A549 treated with Mapracorat at 1 μM for 4 hours (cell line): ENCODE results near the gene TUBB. TPM values are rescaled to one million over a fixed set of nuclear protein-coding genes. Genes with fewer than 3 reads are reported as not detected.

ENCODE experiments used
- total RNA-seq: library from RNA; stranded (reverse); fragments of 200-300 nt; extraction: Qiagen RNA extraction; gene quantifications from 5 replicates; pipeline ENCODE4 v1.2.3, GENCODE V29; 2022

Gene TUBB
- total RNA-seq, result 822 to 948 TPM (median 905 TPM) in 5 replicates

DNA sequence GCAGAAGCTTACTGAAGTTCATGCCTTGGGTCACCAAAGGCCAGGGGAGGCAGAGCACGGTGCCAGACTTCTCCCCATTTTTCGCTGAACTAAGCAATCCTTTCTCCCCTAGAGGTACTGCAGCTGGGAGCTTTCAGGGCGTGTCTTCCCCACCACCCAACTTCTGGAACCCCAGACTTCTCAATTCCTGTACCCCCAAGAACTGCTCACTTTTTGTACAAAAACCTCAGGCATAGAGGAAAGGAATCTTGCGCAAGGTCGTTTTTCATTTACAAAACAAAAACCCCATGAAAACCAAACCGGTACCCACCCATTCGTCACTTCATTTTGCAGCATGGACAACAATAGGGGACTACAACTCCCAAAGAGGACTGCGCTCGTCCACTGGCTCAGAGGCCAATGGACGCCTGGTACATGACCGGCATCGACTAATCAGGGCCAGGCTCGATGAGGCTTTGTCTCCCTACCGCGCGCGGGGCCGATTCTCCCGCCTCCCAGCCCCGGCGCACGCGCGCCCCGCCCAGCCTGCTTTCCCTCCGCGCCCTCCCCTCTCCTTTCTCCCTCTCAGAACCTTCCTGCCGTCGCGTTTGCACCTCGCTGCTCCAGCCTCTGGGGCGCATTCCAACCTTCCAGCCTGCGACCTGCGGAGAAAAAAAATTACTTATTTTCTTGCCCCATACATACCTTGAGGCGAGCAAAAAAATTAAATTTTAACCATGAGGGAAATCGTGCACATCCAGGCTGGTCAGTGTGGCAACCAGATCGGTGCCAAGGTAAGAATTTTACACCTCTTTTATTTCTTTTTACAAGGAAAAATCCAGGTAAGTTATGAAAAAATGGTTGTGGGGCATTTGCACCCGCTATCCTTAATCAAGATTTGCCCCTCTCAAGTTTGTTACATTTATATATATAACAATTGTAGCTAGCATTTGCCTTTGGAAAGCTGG is at the start of gene TUBB:
Gene TUBB (plus strand): TSS at position 562 of the 947 bp plus-strand sequence. CDS start 155 bp downstream, at position 717.

DNA sequence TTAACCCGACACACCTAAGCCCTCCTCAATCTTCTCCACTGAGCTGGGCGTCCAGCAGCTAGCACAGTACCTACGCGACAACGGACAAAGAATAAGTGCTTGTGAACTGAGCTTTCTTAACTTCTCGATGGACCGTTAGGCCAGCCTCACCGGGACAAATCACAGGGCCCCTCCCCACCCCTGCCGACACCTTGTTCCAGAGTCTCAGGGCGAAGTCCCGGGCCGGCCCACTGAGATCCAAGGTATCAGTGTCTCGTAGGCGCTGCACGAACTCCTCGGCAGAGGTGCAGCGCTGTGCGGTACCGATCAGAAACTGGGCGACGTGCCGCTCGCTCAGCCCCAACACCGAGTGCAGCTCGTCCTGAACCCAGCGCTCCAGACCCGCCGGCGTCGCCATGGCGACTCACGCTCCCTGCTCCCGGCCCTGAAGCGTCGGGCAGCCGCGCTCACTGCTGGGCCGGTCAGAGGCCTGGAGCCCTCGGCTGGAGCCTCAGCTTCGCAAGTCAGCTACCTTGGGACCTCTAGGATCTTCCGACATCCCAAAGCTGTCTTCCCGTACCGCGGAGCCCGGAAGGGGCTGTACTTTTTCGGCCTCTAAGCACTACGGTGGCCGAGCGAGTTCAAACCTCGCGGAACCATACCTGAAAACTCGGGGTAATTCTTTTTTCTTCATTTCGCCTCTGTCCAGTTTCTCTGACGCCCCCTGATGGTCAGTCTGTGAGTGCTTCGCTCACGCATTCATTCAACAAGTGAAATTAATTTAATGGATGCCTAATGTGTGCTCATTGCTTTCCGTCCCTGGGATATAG is 47.5 kb upstream of the TUBB start, which contains the start of gene DHX16:
Gene DHX16 (minus strand): TSS at position 562 of the 809 bp plus-strand sequence. CDS start 165 bp downstream, at position 397.

DNA sequence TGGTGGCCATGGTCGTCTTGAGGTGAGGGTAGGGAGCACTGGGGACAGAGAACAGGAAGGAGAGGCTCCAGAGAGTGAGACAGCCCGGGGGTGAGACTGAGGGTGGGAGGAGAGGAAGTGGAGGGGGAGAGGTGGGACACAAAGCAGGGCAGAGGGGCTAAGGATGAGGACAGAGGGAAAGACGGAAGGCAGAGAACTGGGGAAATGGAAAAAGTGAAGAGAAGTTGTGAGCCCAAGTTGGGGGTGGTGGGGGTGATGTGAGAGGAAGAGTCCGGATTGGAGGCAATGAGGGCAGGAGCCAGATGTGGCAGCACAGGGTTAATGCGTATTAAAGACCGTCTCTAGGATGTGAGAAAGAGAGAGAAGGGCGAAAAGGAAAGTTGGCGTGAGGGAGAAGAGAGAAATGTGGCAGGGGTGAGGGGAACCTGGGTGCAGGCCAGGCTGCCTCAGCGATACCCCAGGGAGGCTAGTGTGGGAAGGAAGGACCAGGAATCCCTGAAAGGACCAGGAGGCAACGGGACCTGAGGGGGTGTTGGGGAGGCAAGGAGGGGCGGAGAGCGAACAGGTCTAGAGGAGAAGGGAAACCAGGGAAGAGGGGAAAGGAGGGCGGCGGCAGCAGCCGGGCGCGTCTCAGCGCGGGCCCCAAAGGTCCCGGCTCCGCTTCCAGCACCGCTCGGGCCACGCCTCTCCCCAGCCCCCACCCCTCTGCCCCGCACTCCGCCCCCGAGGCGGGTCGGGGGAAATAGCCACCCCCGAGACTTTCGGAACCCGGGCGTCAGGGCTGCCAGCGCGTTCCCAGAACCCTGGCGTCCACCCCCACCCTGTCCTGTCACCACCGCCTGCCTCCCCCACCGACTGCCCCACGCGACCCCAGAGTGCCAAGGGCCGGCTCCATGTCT is 33.9 kb upstream of the TUBB start, which contains the start of gene PPP1R18:
Gene PPP1R18 (minus strand): TSS at position 637 of the 899 bp plus-strand sequence. CDS start 627 bp downstream, at position 10.

DNA sequence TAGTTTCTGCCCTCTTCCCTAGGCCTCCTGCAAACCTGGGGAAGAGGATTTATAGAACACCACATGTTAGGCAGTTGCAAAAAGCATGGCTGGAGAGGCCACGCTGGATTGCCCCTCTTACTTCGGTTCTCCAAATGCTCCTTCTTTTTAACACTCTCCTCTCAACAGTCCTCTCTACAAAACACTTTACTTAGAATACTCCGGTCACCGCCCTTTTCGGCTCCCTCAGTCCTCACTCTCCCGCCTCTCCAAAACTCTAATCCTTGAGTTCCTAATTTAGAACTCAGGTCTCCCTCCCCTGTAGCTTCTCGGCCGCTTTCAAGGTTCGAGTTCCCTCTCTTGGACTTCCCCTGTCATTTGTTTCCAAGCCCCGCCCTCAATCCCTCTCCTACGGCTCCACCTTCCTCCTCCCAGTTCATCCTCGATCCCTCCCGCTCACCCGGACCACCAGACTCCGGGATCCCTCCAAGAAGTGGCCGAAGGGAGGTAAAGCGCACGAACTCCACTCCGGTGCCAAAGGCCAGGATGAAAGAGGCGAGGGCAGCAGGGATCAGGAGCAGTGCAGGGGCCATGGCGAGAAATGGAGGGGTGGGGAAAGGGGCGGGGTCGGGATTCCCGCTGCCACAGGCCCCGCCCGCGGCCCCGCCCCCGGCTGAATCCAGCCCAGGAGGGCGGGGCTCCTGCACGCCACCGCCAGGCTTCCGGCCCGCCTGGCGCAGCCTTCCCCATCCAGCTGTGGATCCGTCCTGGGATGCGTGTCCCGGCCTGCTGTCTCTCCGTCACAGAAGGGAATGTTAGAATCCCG is 29.5 kb upstream of the TUBB start, which contains the start of gene NRM:
Gene NRM (minus strand): TSS at position 582 of the 805 bp plus-strand sequence. CDS start 10 bp downstream, at position 572.

DNA sequence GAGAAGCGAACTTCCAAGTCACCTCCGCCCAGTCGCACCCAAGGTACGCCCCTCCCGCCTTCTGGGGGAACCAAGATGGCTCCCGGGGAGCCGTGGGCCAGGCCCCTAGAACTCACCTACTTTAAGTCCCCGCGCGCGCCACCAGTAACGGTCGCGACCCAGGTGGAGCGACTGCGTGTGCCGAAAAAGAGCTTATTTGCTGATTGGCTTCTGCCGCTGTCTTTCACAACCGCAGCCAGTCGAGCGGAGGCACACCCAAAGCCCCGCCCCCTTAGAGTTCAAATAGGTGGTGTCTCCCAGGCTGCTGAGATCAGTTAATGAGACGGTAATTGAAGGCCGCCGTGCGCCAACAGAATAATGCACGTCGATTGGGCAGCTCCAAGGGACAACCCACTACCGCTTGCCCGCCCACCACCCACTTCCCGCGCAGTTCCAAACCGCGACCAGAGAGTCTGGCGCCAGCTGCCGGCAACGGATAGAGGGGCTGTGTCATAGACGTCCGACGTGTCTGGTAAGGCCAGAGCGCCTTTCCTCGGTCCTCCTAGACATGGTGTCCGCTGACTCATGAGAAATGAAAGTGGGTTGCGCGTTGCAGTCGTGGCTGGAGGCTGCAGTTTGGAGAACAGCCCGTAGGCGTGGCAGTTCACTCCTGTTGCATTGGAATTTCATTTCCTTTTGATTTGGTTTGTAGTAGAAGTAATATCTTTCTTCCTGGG is 2.9 kb upstream of the TUBB start, which contains the start of gene MDC1:
Gene MDC1 (minus strand): TSS at position 153 of the 716 bp plus-strand sequence. CDS start 2,106 bp downstream, outside the sequence.

DNA sequence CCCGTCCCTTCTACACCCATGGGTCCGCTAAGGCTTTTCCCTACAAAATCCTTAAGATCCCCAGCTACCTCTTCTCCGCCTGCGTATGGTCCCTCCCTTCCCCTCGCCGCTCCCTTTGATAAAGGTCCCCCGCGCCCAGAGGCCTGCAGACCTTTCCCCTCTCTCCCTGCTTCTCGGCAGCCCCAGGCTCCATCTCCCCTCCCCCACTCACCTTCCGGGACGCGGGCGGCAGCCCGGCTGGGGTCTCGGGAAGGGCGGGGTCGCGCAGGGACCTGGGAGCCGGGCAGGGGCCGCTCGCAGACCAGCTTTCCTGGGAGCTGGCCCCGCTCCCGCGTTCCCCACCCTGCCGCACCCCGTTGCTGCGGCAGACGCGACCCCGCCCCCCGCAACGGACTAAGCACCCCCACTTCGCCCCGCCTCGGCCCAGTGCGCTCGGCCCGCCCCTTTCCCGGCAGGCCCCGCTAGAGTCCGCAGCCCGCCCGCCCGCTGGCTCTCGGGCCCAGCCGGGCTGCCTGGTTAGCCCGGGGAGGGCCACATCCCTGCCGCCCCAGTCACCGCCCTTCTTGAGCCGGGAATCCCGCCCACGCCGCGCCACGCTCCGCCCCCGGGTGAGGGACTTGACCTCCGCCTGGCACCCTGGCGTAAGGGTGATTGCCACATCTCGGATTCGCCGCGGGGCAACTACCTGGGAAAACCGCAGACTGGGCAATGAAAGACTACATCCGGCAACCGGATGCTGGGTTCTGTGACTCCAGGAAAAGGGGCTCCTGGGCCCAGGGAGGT is 22.4 kb downstream of the TUBB start, which contains the start of gene FLOT1:
Gene FLOT1 (minus strand): TSS at position 372 of the 783 bp plus-strand sequence. CDS start 498 bp downstream, outside the sequence.

DNA sequence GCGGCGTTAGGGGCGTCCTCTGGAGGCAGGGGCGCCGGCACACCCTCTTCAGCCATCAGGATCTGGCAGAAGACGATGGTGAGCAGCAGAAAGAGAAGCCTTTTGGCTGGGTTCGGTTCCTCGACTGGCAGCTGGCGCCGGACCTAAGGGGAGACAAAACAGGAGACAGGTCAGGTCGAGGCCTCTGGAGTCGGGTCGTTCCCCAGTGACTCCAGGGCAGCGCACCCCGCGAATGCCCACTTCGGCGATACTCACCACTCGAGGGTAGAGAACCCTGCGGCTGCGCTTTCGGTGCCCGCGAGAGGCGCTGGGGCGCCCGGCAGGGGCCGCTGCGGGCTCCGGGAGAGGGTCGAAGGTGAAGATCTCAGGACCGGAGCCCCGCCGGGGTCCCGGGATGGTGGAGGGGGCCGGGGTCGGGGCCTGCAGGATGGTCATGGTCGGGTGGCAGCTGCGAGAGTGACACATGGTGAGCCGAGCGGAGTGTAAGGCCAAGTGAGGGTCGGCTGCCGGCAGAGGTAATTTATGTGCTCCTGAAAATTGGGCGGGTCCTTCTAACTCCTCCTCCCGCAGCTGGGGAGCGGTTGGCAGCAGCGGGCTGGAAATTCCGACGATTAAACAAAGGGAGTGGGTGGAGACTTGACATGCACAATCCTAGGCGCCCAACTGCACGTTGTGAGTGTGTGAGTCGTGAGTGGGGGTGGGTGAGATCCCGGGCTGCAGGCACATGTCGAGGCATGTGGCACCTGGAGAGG is 24.1 kb downstream of the TUBB start, which contains the start of gene IER3:
Gene IER3 (minus strand): TSS at position 494 of the 752 bp plus-strand sequence. CDS start 29 bp downstream, at position 465.

Other genes starting within 250 kb of the TUBB start
- 56.4 to 67.3 TPM (median 59.7 TPM) in 5 replicates for gene HLA-E, start 230.8 kb upstream of the TUBB start, total RNA-seq
- 28.7 to 34.3 TPM (median 33.2 TPM) in 5 replicates for gene GNL1, start 163.9 kb upstream of the TUBB start, total RNA-seq
- 14.9 to 17.6 TPM (median 16.6 TPM) in 5 replicates for gene PRR3, start 163.1 kb upstream of the TUBB start, total RNA-seq
- 46.8 to 55.1 TPM (median 50.0 TPM) in 5 replicates for gene ABCF1, start 148.9 kb upstream of the TUBB start, total RNA-seq
- gene PPP1R10, start 103.1 kb upstream of the TUBB start, total RNA-seq, result 28.1 to 45.4 TPM (median 29.3 TPM) in 5 replicates
- gene MRPS18B, start 102.5 kb upstream of the TUBB start, total RNA-seq, result 68.8 to 112 TPM (median 72.9 TPM) in 5 replicates
- 4.4 to 6.3 TPM (median 6.0 TPM) in 5 replicates for gene ATAT1, start 93.5 kb upstream of the TUBB start, total RNA-seq
- 10.1 to 14.3 TPM (median 12.1 TPM) in 5 replicates for gene C6orf136, start 73.2 kb upstream of the TUBB start, total RNA-seq
- 25.2 to 30.4 TPM (median 27.0 TPM) in 5 replicates for gene DHX16, start 47.3 kb upstream of the TUBB start, total RNA-seq
- 41.4 to 47.5 TPM (median 44.5 TPM) in 5 replicates for gene PPP1R18, start 33.7 kb upstream of the TUBB start, total RNA-seq
- 23.1 to 27.4 TPM (median 25.9 TPM) in 5 replicates for gene NRM, start 29.4 kb upstream of the TUBB start, total RNA-seq
- 14.9 to 21.3 TPM (median 16.4 TPM) in 5 replicates for gene MDC1, start 3.1 kb upstream of the TUBB start, total RNA-seq
- gene FLOT1, start 22.3 kb downstream of the TUBB start, total RNA-seq, result 84.0 to 102 TPM (median 90.7 TPM) in 5 replicates
- gene IER3, start 24.2 kb downstream of the TUBB start, total RNA-seq, result 48.0 to 79.6 TPM (median 72.7 TPM) in 5 replicates
- 51.1 to 64.4 TPM (median 58.1 TPM) in 5 replicates for gene DDR1, start 164.2 kb downstream of the TUBB start, total RNA-seq
- gene GTF2H4, start 187.9 kb downstream of the TUBB start, total RNA-seq, result 18.1 to 21.8 TPM (median 20.4 TPM) in 5 replicates
- gene VARS2, start 193.9 kb downstream of the TUBB start, total RNA-seq, result 11.3 to 16.0 TPM (median 14.6 TPM) in 5 replicates
- gene SFTA2, start 211.8 kb downstream of the TUBB start, total RNA-seq, result 0.27 TPM in 1 of 5 replicates, not detected in the others
- 0.08 to 0.20 TPM (median 0.12 TPM) in 5 replicates for gene MUCL3, start 220.6 kb downstream of the TUBB start, total RNA-seq